Dedifferentiated amniotic fluid mesenchymal stem cell (primary cell): Measurements from ENCODE around the gene RAB1A.
A peak's percentile ranks its signal among the peaks of the same experiment; 100 is the strongest.
"Not testable (repeated sequence)": the region's sequence is repeated elsewhere in the genome, so short reads cannot be mapped to it uniquely, and the experiment has no call there.

Experiments used
- DNase-seq: peaks from one replicate; pipeline ENCODE4 v3.0.0-alpha.2; 2016; ENCODE audit errors: extremely low spot score

The RAB1A gene

GRCh38 chr2:65136253-65136652 is 6.3 kb upstream of the RAB1A start:
- DNase-seq: no peak

- DNase-seq: no peak
Observed at GRCh38 chr2:65134158-65134557, 4.3 kb upstream of the RAB1A start.

- no peak for DNase-seq
Observed at GRCh38 chr2:65133626-65134025, 3.7 kb upstream of the RAB1A start.

- DNase-seq: not testable (repeated sequence)
Observed at GRCh38 chr2:65132930-65133329, 3.0 kb upstream of the RAB1A start.

GRCh38 chr2:65130664-65131175 is 814 bp upstream of the RAB1A start:
- DNase-seq: peak; percentile 19

- no peak for DNase-seq
Observed at GRCh38 chr2:65129286-65129825, 550 bp downstream of the RAB1A start.

GRCh38 chr2:65128297-65129190 is 1.4 kb downstream of the RAB1A start:
- DNase-seq: peak; percentile 63

GRCh38 chr2:65125457-65125856 is 4.4 kb downstream of the RAB1A start:
- not testable (repeated sequence) for DNase-seq

GRCh38 chr2:65122313-65122712 is 7.6 kb downstream of the RAB1A start:
- DNase-seq: no peak

- no peak for DNase-seq
Observed at GRCh38 chr2:65120990-65121693, 8.8 kb downstream of the RAB1A start.

- DNase-seq: no peak
Observed at GRCh38 chr2:65116645-65117044, 13.3 kb downstream of the RAB1A start.

GRCh38 chr2:65114921-65115320 is 15.0 kb downstream of the RAB1A start:
- DNase-seq: no peak

- no peak for DNase-seq
Observed at GRCh38 chr2:65113816-65114215, 16.1 kb downstream of the RAB1A start.

- DNase-seq: no peak
Observed at GRCh38 chr2:65113229-65113628, 16.7 kb downstream of the RAB1A start.

- DNase-seq: no peak
Observed at GRCh38 chr2:65112633-65113032, 17.3 kb downstream of the RAB1A start.

GRCh38 chr2:65108780-65109179 is 21.1 kb downstream of the RAB1A start:
- no peak for DNase-seq

GRCh38 chr2:65107530-65107929 is 22.4 kb downstream of the RAB1A start:
- DNase-seq: no peak

GRCh38 chr2:65103013-65103715 is 26.7 kb downstream of the RAB1A start:
- no peak for DNase-seq

GRCh38 chr2:65101071-65101470 is 28.8 kb downstream of the RAB1A start:
- DNase-seq: no peak

- no peak for DNase-seq
Observed at GRCh38 chr2:65098741-65099140, 31.2 kb downstream of the RAB1A start.

GRCh38 chr2:65097844-65098243 is 32.1 kb downstream of the RAB1A start:
- no peak for DNase-seq

GRCh38 chr2:65096948-65097347 is 33.0 kb downstream of the RAB1A start:
- DNase-seq: no peak
